ENCODE results near the gene PLA2G4D. TPM values are rescaled to one million over a fixed set of nuclear protein-coding genes. Genes with fewer than 3 reads are reported as not detected.
"Not testable (repeated sequence)": the region's sequence is repeated elsewhere in the genome, so short reads cannot be mapped to it uniquely, and the experiment has no call there.

The PLA2G4D gene
- total RNA-seq, 2 donors from 2014 or later = not detected

DNA sequence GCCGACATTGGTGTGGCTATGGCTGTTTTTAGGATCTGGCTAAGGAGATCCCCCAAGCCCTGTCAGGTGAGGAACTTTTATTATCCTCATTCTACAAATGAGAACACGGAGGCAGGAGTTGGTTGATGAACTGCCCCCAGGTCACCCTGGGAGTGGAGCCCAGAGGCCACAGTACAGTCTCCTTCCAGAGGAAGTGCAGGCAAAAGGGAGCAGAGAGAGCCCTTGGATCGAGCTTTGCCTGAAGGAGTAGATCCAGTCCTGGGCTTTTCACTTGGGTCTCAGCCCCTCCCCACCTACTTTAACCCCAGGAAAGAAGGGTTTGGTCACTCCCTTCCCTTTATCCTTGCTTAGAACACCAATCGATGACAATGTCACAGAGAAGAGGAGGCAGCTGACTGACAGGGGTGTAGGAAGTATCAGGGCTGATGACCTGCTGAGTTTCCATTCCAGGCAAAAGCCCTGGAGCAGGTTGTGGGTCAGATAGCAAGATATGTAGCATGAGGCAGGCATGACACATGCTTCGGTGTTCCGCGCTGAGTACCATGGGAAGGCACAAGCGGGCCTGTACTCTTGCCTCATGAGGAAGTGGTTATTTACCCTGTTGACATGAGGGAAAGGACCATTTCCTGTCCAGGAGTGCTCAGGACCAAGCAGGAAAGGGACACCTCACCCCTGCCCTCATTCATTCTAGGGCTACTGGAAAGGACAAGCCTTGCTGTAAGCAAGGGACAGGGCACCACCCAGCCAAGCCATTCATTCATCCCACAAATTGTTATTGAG lies 5.8 kb upstream of the PLA2G4D start:
- DNase-seq (no peak), ATAC-seq (no peak)
- intact Hi-C loops (cut with DNase I) = no loop called here

DNA sequence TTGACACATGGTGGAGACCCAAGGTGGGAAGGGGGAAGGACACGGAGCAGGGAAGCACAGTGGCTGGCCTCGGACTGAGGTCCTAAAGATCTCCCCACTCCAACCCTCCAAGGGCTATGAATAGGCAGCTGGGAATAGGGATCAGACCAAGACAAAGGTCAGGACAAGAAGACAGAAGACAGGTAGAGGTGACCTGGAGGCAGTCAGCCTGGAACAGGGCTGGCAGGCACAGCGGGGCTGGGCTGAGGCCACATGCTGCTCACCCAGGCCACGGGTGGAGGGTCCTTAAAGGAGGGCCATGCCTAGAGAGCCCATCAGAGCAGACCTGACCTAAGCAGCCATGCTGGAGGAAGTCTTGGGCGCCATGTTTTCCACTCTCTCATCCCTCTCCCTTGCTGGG lies 2.7 kb upstream of the PLA2G4D start:
- intact Hi-C loops (cut with DNase I) = no loop called here
- ATAC-seq (no peak), DNase-seq (no peak)

DNA sequence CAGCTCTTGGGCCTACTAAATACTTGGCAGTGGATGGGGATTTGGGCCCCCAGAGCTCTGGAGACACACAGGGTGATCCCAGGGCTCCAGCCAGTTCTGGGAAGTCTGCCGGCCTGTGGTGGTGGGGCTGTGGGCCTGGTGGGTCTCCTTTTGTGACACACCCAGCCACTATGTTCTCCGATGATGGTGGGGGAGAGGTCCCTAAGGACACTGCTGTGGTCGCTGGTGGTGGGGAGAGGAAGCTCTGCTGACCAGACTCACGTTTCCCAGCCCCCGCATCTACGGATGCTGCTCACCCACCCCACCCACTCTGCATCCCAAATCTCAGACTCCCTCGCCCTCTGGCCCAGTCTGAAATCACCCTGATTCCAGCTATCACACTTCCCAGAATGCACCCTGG lies 396 bp downstream of the PLA2G4D start:
- intact Hi-C loops (cut with DNase I) = no loop called here
- ATAC-seq = no peak
- DNase-seq = no peak

DNA sequence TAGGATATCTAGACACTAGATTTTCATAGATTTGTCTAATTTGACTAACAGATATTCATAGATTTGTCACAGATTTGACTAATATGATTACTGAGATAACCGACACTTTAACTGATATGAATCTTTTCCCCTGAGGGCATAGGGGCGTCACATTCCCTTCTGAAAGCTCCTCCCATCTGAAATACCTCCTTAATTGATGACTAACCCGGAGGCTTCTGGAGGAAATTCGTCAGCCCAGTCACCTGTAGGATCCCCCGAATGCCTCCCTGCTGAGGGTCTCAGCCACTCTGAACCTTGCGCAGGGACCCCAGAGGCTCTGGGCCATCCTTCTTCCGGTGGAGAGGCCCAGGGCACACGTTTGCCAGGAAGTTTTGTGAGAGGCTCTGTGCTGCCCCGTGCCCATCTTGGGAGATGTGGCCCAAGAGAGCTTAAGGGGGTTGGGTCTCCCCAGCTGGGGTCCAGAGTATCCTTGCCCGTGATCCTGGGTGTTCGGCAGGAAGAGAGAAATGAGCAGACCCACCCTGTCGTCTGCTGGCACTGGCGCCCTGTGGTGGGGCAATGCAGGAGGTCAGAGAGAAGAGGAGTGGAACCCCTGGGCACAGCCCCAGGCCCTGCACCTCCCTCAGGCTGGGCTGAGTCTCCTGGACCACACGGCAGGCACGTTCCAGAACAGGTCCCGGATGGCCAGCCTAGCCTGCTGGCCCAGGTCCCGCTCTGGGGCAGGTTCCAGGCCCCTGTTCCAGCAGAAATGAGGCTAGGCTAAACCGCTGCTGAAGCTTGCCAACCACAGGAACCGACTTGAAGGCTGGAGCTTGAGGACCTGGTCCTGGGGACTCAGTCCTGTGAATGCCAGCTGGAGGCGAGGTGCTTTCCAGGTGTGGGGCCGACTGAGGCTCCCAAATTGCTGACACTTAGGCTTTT lies 1.7 kb downstream of the PLA2G4D start:
- DNase-seq = no peak

DNA sequence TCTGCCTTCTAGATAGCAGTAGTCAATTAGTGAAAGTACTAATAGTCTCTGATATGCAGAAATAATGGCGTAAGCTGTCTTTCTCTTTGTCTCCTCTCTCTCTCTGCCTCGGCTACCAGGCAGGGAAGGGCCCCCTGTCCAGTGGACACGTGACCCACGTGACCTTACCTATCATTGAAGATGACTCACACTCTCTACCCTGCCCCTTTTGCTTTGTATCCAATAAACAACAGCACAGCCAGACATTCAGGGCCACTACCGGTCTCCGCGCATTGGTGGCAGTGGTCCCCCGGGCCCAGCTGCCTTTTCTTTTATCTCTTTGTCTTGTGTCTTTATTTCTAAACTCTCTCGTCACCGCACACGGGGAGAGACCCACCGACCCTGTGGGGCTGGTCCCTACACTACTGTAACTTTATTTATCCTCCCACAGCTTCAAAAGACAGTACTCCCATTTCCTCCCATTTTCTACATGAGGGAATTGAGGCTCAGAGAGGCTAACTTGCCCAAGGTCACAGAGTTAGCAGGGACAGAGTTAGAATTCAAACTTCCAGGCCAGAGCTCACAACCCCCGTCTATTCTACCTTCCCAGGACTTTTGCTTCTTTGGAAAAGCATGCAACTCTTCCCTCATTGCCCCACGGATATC lies 2.5 kb downstream of the PLA2G4D start:
- intact Hi-C loops (cut with DNase I); ATAC-seq; DNase-seq: not testable (repeated sequence)

More for the DNA sequence above, 1.7 kb downstream of the PLA2G4D start:
- intact Hi-C loops (cut with DNase I) = no loop called here
- peak; percentile 36 to 74 for ATAC-seq

DNA sequence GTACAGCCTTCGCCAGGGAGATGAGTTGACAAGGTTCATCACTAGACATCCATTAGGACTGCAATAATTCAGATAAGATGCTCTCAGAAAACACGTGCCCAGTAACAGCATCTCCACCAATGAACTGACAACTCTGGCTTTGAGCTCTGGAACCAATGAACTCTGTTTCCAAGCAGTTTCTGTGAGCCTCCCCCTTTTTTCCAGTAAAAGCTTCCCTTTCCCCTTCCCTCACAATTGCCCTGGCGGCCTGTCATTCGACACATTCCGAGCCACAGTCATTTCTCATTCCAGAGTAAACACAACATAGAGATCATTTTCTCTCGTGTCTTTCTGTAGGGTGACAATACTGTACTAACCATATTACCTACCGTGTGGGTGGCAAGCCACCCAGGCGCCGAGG lies 3.6 kb downstream of the PLA2G4D start:
- ATAC-seq (no peak), DNase-seq (no peak)
- intact Hi-C loops (cut with DNase I) = no loop called here

DNA sequence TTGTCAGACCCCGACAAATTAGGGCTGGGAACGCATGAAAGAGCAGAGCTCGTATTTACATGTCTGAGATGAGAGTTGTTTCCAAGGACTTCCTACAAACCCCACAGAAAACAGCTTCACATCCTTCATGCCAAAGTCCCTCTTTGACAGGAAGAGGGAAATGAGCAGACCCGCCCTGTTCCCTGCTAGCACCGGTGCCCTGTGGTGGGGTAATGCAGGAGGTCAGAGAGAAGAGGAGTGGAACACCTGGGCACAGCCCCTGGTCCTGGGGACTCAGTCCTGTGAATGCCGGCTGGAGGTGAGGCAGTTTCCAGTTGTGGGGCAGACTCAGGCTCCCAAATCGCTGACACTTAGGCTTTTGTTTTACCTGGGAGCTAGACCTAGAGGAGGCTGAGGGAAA lies 4.0 kb downstream of the PLA2G4D start:
- intact Hi-C loops (cut with DNase I) = no loop called here
- ATAC-seq (no peak), DNase-seq (no peak)

DNA sequence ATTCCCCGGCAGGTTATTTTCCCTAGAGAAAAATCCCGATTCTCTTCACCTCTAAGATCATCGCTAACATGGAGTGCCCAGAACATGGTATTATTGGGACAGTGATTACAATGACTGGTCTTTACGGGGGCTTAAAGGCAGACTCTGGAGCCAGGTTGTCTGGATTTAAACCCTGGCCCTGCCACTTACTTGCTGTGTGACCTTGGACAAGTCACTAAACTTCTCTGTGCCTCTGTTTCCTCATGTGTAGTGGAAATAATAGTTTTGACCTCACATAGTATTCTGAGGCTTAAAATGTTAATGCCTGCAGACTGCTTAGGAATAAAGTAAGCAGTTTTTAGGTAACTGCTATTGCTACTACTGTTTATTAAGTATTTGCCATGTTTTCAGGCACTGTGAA lies 4.4 kb downstream of the PLA2G4D start:
- DNase-seq = no peak
- no peak for ATAC-seq

DNA sequence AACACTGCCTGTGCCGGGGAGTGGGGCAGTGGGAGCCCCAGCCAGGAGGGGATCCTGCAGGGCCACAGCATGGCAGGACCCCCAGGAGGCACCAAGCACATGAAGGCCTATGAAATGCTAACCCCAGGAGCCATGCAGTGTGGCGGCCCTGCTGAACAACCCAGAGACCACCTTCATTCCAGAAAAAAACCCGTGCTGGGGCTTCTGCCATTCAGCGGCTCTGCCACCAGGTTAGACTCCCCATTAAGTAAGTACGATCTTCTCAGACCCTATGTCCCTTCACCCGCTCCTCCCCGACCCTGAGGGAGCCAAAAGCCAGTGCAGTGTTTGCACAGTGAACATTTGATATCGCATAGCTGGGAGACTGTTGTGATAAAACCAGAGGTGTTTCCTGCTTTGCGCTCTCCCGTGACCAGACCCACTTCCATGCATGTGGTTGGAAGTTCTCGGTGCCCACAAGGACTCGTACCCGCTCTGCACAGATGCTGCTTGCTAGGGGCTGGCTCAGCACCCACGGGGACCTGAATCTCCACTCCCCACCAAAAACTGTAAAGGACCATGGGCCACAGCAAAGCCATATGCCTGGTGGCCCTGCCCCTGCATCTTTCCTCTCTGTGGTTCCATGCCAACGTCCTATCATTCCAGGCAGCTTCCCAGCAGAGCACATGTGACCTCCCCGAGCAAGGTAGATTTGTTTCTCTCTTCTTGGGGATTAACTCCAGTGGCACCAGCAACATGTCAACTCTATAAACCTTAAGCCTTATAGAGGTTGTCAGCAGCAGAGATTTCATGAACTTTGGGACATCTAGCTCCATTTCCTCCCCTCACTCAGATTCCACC lies 5.3 kb downstream of the PLA2G4D start:
- intact Hi-C loops (cut with DNase I) = no loop called here
- ATAC-seq = no peak
- DNase-seq = no peak

More for the DNA sequence above, 4.4 kb downstream of the PLA2G4D start:
- intact Hi-C loops (cut with DNase I) = no loop called here

DNA sequence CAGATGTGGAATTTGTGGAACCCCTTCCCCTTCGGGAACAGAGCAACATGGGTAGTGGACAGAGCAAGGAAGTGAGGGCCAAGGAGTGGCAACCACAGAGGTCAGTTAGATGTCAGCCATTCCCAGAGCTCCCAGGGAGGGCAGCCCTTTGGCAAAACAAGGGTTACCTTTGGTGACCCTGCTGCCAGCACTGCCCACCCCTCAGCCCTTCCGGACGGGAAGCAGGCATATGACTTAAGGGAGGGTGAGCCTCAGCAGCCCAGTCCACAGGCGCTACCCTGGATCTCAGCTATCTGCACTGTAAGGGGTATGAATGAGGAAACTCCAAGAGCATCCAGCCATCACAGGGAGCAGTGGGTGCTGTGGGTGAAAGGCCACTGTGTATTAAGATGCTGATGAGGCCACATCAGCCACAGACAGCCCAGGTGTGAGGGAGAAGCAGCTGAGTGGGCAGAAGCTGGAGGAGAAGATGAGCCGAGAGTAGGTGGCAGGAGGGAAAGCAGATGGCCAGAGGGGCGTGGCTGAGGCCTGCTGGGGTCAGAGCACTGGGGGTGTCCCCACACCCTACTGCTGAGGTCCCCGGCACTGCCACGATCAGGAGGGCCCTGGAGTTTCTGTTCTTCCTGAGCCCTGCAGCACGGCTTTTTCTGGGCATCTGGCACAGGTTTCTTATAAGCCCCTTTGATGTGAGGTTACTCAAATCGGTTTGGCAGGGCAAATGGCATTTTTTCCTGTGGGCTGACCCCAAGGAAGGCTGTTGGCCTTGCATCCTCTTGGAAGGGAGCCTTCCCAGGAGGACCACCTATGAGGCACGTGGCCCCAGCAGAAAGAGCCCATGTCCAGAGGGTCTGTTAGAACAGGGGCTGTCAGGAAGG lies 6.2 kb downstream of the PLA2G4D start:
- DNase-seq = no peak
- intact Hi-C loops (cut with DNase I) = no loop called here
- ATAC-seq = no peak

DNA sequence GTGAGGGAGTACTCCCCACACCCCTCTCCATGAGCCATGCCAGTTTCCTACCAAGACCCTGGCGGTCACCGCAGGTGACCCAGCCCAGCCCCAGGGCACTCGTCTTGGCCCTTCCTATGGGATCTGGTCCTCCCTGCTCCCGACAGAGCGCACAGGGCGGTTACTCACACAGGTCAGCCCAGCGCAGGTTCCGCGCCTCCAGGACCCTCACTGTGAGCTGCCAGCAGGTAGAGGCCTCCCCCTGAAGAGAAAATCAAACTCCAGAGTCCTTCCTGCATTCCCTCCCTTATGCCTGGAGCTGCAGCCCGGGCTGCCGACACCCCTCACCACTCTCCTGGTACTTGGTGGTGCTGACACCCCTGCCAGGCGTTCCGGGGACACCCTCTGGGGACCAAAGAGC lies 6.9 kb downstream of the PLA2G4D start:
- no peak for ATAC-seq
- DNase-seq = no peak
- intact Hi-C loops (cut with DNase I) = no loop called here

DNA sequence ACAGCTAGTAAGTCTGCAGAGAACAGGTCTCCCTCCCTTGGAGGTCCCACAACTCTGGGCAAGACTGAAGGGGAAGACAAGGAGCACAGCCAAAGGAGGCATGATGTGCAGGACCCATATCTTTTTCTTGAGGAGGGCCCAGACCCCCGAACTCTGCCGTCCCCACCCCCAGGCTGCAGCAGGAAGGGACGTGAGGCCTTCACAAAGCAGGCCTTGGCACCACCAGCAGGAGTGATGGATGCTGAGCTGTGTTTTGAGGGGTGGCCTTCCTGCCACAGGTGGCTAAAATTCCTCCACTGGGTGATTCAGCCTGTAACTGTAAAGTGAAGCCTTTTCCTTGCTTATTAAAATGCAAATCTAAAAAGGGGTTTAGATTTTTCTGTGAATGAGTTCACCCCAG lies 8.6 kb downstream of the PLA2G4D start:
- intact Hi-C loops (cut with DNase I) = no loop called here
- DNase-seq (no peak), ATAC-seq (no peak)

DNA sequence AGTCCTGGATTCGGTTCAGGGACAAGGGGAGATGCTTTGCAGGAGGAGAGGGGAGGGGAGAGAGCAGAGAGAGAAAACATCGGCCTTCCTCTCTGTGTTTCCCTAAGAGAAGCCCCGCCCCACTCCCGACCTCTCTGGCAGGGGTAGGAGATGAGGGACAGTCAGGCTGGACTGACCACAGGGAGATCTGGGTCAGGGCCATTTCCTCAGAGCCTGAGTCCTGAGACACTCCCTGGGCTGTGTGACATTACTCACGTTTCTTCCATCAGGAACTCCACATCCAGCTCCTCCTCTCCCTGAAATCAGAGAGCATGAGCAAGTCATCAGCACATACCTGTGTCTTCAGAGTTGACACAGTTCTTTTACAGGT lies 9.1 kb downstream of the PLA2G4D start:
- DNase-seq (no peak), ATAC-seq (no peak)
- intact Hi-C loops (cut with DNase I) = no loop called here

DNA sequence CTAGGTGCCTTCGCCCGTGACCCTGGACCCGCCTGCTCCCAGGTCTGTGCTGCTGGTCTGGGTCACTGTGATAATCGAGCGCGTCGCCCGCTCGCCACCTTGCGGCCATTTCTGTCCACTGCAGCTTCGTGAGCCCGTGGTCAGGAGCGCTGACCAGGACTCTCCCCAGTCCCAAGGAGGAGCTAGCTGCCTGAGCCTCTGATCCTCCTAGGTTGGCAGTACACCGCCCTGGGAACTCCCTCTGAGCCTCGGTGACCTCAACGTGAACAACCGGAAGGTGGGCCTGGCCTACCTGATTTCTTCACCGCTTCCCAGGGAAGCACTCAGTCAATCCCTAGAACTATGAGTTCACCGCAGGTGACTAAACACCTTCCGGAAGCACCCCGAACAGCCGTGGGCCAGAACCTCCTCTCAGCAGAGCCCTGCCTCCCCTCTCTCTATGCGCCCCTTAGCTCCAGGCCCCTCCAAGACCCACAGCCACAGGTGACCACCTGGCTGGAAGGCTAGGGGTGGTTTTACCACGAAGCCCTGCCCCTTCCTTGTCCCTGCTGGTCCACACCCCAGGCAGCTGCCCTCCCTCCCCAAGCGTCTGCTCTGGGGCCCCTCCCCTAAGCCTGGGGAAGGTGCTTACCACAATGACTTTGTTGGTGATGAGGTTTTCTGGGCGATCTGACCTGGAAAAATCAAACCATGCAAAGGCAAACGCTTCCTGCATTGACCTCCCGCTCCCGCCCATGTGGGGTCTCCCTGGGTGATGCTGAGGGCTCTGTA lies 9.7 kb downstream of the PLA2G4D start:
- intact Hi-C loops (cut with DNase I) = loop anchor here in 1 of 2 donors (1.0 kb wide), 1 partner anchor 18 kb away; no protein-coding TSS in a partner anchor
- ATAC-seq = peak; percentile 75 to 85

DNA sequence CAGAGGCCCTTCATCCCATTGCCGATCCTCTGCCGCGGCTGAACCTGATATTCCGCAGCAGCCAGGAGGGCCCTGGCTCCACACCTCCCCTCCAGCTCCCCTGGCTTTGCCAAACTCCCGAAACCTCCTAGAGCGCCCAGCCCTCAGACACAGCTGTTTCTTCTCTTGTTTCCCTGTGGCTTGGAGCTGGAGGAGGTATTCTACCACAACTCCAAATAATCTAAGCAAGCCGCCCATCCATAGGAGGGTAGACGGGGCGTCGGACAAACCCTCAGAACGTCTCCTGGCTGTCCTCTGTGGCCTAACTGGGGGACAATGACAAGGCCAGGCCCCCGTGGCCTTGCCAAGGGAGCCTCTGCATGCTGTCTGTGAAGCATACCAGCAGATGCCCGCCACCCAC lies 10.4 kb downstream of the PLA2G4D start:
- no peak for ATAC-seq
- intact Hi-C loops (cut with DNase I) = loop anchor here in 1 of 2 donors (1.0 kb wide), 1 partner anchor 18 kb away; no protein-coding TSS in a partner anchor
- no peak for DNase-seq

More for the DNA sequence above, 9.7 kb downstream of the PLA2G4D start:
- DNase-seq = peak; percentile 69

DNA sequence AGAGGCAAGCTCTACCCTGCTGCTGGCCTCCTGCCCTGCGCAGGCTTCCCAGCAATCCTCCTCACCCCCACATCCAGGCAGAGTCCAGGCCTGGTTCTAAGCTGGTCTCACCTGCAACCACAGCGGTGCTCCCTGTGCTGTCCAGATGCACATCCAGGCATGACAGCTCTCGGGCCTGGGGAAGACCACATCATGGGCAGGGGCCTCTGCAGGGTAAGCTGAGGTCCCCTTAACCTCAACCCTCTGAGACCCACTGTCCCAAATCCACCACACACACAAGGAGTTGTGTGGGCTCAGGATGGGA lies 10.8 kb downstream of the PLA2G4D start:
- DNase-seq (no peak), ATAC-seq (no peak)
- intact Hi-C loops (cut with DNase I) = no loop called here

DNA sequence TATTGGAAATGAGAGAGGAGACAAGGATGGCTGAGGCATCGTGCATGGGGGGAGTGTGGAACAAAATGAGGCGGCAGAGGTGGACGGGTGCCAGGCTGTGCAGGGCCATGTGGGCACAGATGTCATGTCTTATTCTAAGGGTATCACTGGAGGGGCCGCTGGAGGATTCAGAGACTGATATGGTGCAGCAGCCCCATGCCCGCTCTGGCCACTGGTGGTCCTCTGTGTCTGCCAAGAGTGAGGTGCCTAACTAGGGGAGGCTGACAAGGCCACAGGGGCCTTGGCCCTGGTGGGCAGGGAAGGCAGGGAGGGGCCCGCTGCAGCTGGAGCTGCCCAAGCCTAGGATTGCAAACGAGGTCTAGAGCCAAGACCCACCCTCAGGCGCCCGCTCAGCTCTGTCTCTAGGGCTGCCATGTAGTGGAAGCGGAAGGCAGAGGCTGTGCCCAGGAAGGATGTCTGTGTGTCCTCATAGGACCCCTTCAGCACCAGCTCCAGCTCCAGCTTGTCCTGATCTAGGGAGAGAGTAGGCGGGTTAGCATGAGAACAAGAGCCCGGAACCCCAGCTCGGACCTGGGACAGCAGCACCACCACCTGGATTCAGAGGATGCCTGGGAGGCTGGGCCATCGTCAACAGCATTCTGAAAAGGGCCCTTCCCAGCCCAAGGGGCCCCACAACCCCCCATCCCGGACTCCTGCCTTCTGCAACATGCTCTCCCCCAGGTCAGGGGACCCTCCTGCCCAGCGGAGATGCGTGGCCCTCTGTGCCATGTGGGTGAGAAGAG lies 11.3 kb downstream of the PLA2G4D start:
- intact Hi-C loops (cut with DNase I) = no loop called here
- ATAC-seq (no peak), DNase-seq (no peak)

Data from left cardiac atrium (tissue), 4 donors.